H1 (cell line): Measurements from ENCODE around the gene NFIC. TPM values are rescaled to one million over a fixed set of nuclear protein-coding genes. Genes with fewer than 3 reads are reported as not detected.
A peak's percentile ranks its signal among the peaks of the same experiment; 100 is the strongest.

Source experiments
- CTCF ChIA-PET: fragments of 300-600 bp; sonication (Branson Sonifier 250); formaldehyde crosslinking; loops from one replicate; lab custom pipeline; 2021; ENCODE audit not compliant: partially characterized antibody; lab: Charles Lee
- POLR2A ChIA-PET: fragments of 300-600 bp; sonication (Branson Sonifier 250); formaldehyde crosslinking; loops from one replicate; lab custom pipeline; 2021; ENCODE audit warnings: inconsistent platforms; ENCODE audit not compliant: partially characterized antibody; lab: Charles Lee
- DNase-seq, 2 experiments: peaks; one replicate each; pipeline versions ENCODE4 v3.0.0 to v3.0.0-alpha.2; 2010 to 2022; ENCODE audit warnings: low spot score in 2 of 2, low read depth in 1 of 2, mixed read lengths in 1 of 2
- FAIRE-seq: peaks from 2 replicates; lab custom pipeline; 2011; peaks lifted over from hg19 to GRCh38; lab: Jason Lieb, UNC
- H2AFZ ChIP-seq: 2 replicates; pipeline ENCODE4 v1.8.1; 2012; ENCODE audit warnings: low read length, inconsistent platforms
- H2AK5ac ChIP-seq: 2 replicates; pipeline ENCODE4 v1.6.1; 2013; ENCODE audit warnings: low read depth, low read length
- H2BK120ac ChIP-seq: replicated peaks from 2 replicates; pipeline ENCODE3; 2013; ENCODE audit warnings: low read depth, low read length, inconsistent platforms
- H2BK12ac ChIP-seq: 2 replicates; pipeline ENCODE4 v1.6.1; 2013; ENCODE audit warnings: low read depth, low read length
- H2BK15ac ChIP-seq: 2 replicates; pipeline ENCODE4 v1.6.1; 2013; ENCODE audit warnings: low read length
- H2BK20ac ChIP-seq: 2 replicates; pipeline ENCODE4 v1.6.1; 2013; ENCODE audit warnings: low read length
- H2BK5ac ChIP-seq: 2 replicates; pipeline ENCODE4 v1.6.1; 2013; ENCODE audit warnings: low read depth, low read length
- H3K14ac ChIP-seq: 2 replicates; pipeline ENCODE4 v1.6.1; 2013; ENCODE audit warnings: inconsistent platforms; ENCODE audit not compliant: insufficient read length
- H3K18ac ChIP-seq: 2 replicates; pipeline ENCODE4 v1.6.1; 2013; ENCODE audit warnings: low read length; ENCODE audit errors: extremely low read depth
- H3K23ac ChIP-seq: 2 replicates; pipeline ENCODE4 v1.6.1; 2013; ENCODE audit warnings: inconsistent platforms; ENCODE audit not compliant: insufficient read length
- H3K23me2 ChIP-seq: 2 replicates; pipeline ENCODE4 v1.6.1; 2013; ENCODE audit warnings: low read depth, low read length
- H3K27ac ChIP-seq: 2 replicates; pipeline ENCODE4 v1.6.1; 2011; ENCODE audit warnings: low read depth, low read length, inconsistent platforms
- H3K27me3 ChIP-seq, 4 experiments: replicated peaks in 1 of 4; 1 replicate in 1 of 4; 2 replicates in 3 of 4; pipeline versions ENCODE4 v1.6.1 to v1.8.1; 2011 to 2013; ENCODE audit warnings: low read length in 3 of 4, mild to moderate bottlenecking in 3 of 4, inconsistent platforms in 2 of 4, mixed read lengths in 2 of 4, moderate library complexity in 1 of 4; ENCODE audit not compliant: control insufficient read depth in 3 of 4, insufficient read depth in 3 of 4; ENCODE audit errors: extremely low read depth in 1 of 4
- H3K36me3 ChIP-seq, 4 experiments: 2 replicates each; pipeline versions ENCODE4 v1.6.1 to v1.8.1; 2011 to 2013; ENCODE audit warnings: mild to moderate bottlenecking in 4 of 4, low read length in 3 of 4, moderate library complexity in 2 of 4, control low read depth in 1 of 4, inconsistent platforms in 1 of 4; ENCODE audit not compliant: insufficient read depth in 4 of 4, control insufficient read depth in 2 of 4
- H3K4ac ChIP-seq: replicated peaks from 2 replicates; pipeline ENCODE3; 2013; ENCODE audit warnings: low read length, low read depth, mixed read lengths, inconsistent platforms; ENCODE audit not compliant: insufficient read length
- H3K4me1 ChIP-seq, 4 experiments: replicated peaks in 1 of 4; 1 replicate in 1 of 4; 2 replicates in 3 of 4; pipeline versions ENCODE4 v1.6.1 to v1.8.1; 2011 to 2013; ENCODE audit warnings: low read length in 3 of 4, inconsistent platforms in 2 of 4, mixed read lengths in 1 of 4; ENCODE audit not compliant: insufficient read depth in 4 of 4, control insufficient read depth in 3 of 4
- H3K4me2 ChIP-seq, 2 experiments: 2 replicates each; pipeline versions ENCODE4 v1.6.1 to v1.8.1; 2011 to 2013; ENCODE audit warnings: low read depth in 2 of 2, low read length in 2 of 2, control low read depth in 1 of 2, inconsistent platforms in 1 of 2, mild to moderate bottlenecking in 1 of 2; ENCODE audit not compliant: insufficient read depth in 1 of 2
- H3K4me3 ChIP-seq, 4 experiments: fragments of 200-600, 300-600 bp in 1 of 4; sonication (generic), shearing (Covaris generic), sonication (Bioruptor Twin) in 1 of 4; 2 replicates each; pipeline versions ENCODE4 v1.5.1 to v1.8.1; 2011 to 2016; ENCODE audit warnings: low read length in 4 of 4, low read depth in 3 of 4, control low read depth in 2 of 4, inconsistent platforms in 2 of 4, mild to moderate bottlenecking in 2 of 4, mixed read lengths in 1 of 4, moderate library complexity in 1 of 4; ENCODE audit not compliant: insufficient read depth in 2 of 4; ENCODE audit errors: extremely low read depth in 1 of 4
- H3K56ac ChIP-seq: replicated peaks from 2 replicates; pipeline ENCODE3; 2013; ENCODE audit warnings: low read depth, mild to moderate bottlenecking, mixed read lengths, low read length, inconsistent platforms; ENCODE audit not compliant: insufficient read length
- H3K79me1 ChIP-seq: 2 replicates; pipeline ENCODE4 v1.6.1; 2013; ENCODE audit warnings: low read depth, low read length, control low read depth
- H3K79me2 ChIP-seq, 2 experiments: 2 replicates each; pipeline versions ENCODE4 v1.6.1 to v1.8.1; 2012 to 2013; ENCODE audit warnings: low read length in 2 of 2, mild to moderate bottlenecking in 2 of 2, inconsistent platforms in 1 of 2; ENCODE audit not compliant: insufficient read depth in 2 of 2, control insufficient read depth in 1 of 2
- H3K9ac ChIP-seq, 4 experiments: replicated peaks in 1 of 4; 1 replicate in 1 of 4; 2 replicates in 3 of 4; pipeline versions ENCODE4 v1.6.1 to v1.8.1; 2011 to 2013; ENCODE audit warnings: low read depth in 3 of 4, low read length in 3 of 4, control low read depth in 2 of 4, mild to moderate bottlenecking in 2 of 4, moderate library complexity in 2 of 4, inconsistent platforms in 1 of 4; ENCODE audit errors: extremely low read depth in 1 of 4
- H3K9me3 ChIP-seq, 2 experiments: 2 replicates each; pipeline versions ENCODE4 v1.6.1 to v1.8.1; 2012 to 2013; ENCODE audit warnings: mild to moderate bottlenecking in 2 of 2, moderate library complexity in 2 of 2, control low read depth in 1 of 2, inconsistent platforms in 1 of 2, low read depth in 1 of 2, low read length in 1 of 2, mixed read lengths in 1 of 2; ENCODE audit not compliant: insufficient read depth in 2 of 2
- H4K20me1 ChIP-seq, 2 experiments: replicated peaks in 1 of 2; 2 replicates each; pipeline versions ENCODE3 to v1.8.1; 2011 to 2013; ENCODE audit warnings: inconsistent platforms in 2 of 2, low read length in 2 of 2, mild to moderate bottlenecking in 1 of 2; ENCODE audit not compliant: insufficient read depth in 2 of 2, control insufficient read depth in 1 of 2
- H4K5ac ChIP-seq: 2 replicates; pipeline ENCODE4 v1.6.1; 2013; ENCODE audit warnings: low read length, low read depth, mixed read lengths, inconsistent platforms; ENCODE audit not compliant: insufficient read length
- H4K8ac ChIP-seq: 2 replicates; pipeline ENCODE4 v1.8.0; 2013; ENCODE audit warnings: mild to moderate bottlenecking, moderate library complexity, low read length, inconsistent platforms; ENCODE audit not compliant: insufficient read depth; ENCODE audit errors: extremely low read depth
- H4K91ac ChIP-seq: replicated peaks from 2 replicates; pipeline ENCODE3; 2013; ENCODE audit warnings: low read length, mixed read lengths, inconsistent platforms; ENCODE audit not compliant: insufficient read length
- CBX8 ChIP-seq: fragments of 300-800, 300-1000 bp; sonication (generic); IDR thresholded peaks from 2 replicates; pipeline ENCODE4 v1.7.1; 2016; ENCODE audit warnings: low read depth, low read length, borderline replicate concordance
- KDM1A ChIP-seq: fragments of 200-600, 300-600 bp; sonication (generic); IDR thresholded peaks from 2 replicates; pipeline ENCODE4 v1.7.1; 2016; ENCODE audit warnings: mild to moderate bottlenecking, low read length, borderline replicate concordance
- WGBS, 2 experiments: shearing (Covaris generic) in 1 of 2; methylation state at CpG; one replicate each; pipeline versions ENCODE4 v1.1.6 to v1.1.7; 2013 to 2015; ENCODE audit warnings: low lambda C conversion rate in 2 of 2, mixed read lengths in 2 of 2, inconsistent platforms in 1 of 2, low coverage in 1 of 2, missing lambda C conversion rate in 1 of 2; ENCODE audit not compliant: insufficient replicate concordance in 2 of 2, insufficient coverage in 1 of 2, insufficient read length in 1 of 2; ENCODE audit errors: extremely low coverage in 1 of 2, missing lambda C conversion rate in 1 of 2; 5-methylcytosine and 5-hydroxymethylcytosine counted together
- polyA plus RNA-seq, 7 experiments: library from polyadenylated mRNA; depleted of rRNA in 3 of 7; stranded (reverse) in 5 of 7; unstranded in 2 of 7; fragments of >200 nt in 5 of 7; fragments of 200-250 nt in 2 of 7; gene quantifications; 1 replicate in 5 of 7; 2 replicates in 1 of 7; 4 replicates in 1 of 7; pipeline versions ENCODE4 v1.2.1 to v1.2.3, GENCODE V29; 2011 to 2013; ENCODE audit warnings: missing spikeins in 2 of 7, mixed read lengths in 2 of 7
- total RNA-seq: library from RNA; stranded (reverse); fragmentation: NEBNext Ultra II Directional; extraction: Animal tissue kit (Norgen Biotek cat#: 25700); gene quantifications from 2 replicates; pipeline ENCODE4 v1.2.1, GENCODE V29; 2021
- TF ChIP-seq, protein P1 (sequence below): IDR thresholded peaks from 2 replicates; pipeline ENCODE4 v1.6.1; 2012; ENCODE audit warnings: inconsistent platforms

NFIC gene
- total and polyA plus RNA-seq, 2 of the 8 experiments (the other 6 are each of a cell fraction or from before 2014, with no cell fraction given): 0.56 to 3.2 TPM

- Histone ChIP-seq H3K23ac (no peak overlapping the region), H4K91ac (peak overlapping the region; percentile 61), H2AK5ac (0 out of 2 replicates have a peak overlapping the region, but pooled peaks have one; percentile 0), H3K18ac (no peak overlapping the region), H4K20me1 (no peaks in the 10 kb centered on the region), H3K27ac (no peak overlapping the region), H3K79me2 (no peaks in the 10 kb centered on the region), H3K14ac (no peak overlapping the region), H2BK20ac (no peak overlapping the region), H2AFZ (no peak overlapping the region), H2BK12ac (peak overlapping the region; percentile 90; the same call in 1 of the 2 replicates), H2BK15ac (peak overlapping the region; percentile 81; the same call in 1 of the 2 replicates), H4K5ac (no peak overlapping the region), H3K9ac (no peak overlapping the region), H3K4ac (no peak overlapping the region), H3K4me1 (peaks cover 0 to 14% (median 5%) of the 10 kb centered on the region in 4 experiments; a peak in 4 of 7 replicates), H3K9me3 (no peaks in the 10 kb centered on the region), H3K4me2 (peak overlapping the region; percentile 16 to 54; a peak in 2 of 4 replicates), H3K79me1 (no peaks in the 10 kb centered on the region), H2BK5ac (peak overlapping the region; percentile 0; the same call in 1 of the 2 replicates), H3K23me2 (no peaks in the 10 kb centered on the region), H3K27me3 (peaks cover 0 to 5% (median 2%) of the 10 kb centered on the region in 4 experiments; a peak in 3 of 7 replicates), H3K56ac (no peak overlapping the region), H4K8ac (no peak overlapping the region; the same call in 1 of the 2 replicates), H3K36me3 (no peaks in the 10 kb centered on the region), H2BK120ac (no peak overlapping the region), H3K4me3 (no peak overlapping the region)
- no peak for TF ChIP-seq CBX8
- TF ChIP-seq, protein P1, sequence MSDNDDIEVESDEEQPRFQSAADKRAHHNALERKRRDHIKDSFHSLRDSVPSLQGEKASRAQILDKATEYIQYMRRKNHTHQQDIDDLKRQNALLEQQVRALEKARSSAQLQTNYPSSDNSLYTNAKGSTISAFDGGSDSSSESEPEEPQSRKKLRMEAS: peak; percentile 30; the same call in 1 of the 2 replicates
- TF ChIP-seq KDM1A: peak; percentile 18; the same call in 1 of the 2 replicates
- 48% methylated on average over 31 of the region's 31 CpGs; no CpG with 5 or more reads in 1 of the 2 experiments for WGBS, 2 experiments
- ChIA-PET CTCF (interaction anchor here (1.0 to 2.5 kb wide), 6 partner anchors 9 to 59 kb away, joined by 3 to 9 read pairs (median 4); no protein-coding TSS in a partner anchor), POLR2A (interaction anchor here (0.6 to 1.3 kb wide), 3 partner anchors 8 to 81 kb away, joined by 3 read pairs; no protein-coding TSS in a partner anchor)
- DNase-seq: no peak
- FAIRE-seq: no peak
Measured at GRCh38 chr19:3398114-3398899, 31.9 kb downstream of the NFIC start.
